H1 (cell line): ENCODE measurements around the gene IFNG-AS1. TPM values are rescaled to one million over a fixed set of nuclear protein-coding genes. Genes with fewer than 3 reads are reported as not detected.

Experiments
- BACH1 ChIP-seq: IDR thresholded peaks from 2 replicates; pipeline ENCODE4 v1.6.1; 2012; ENCODE audit warnings: low read length, improper control_type of control experiment
- CHD1 ChIP-seq: IDR thresholded peaks from 2 replicates; pipeline ENCODE4 v1.6.1; 2012; ENCODE audit warnings: low read depth, low read length, improper control_type of control experiment
- KDM4A ChIP-seq: IDR thresholded peaks from one replicate; pipeline ENCODE4 v1.7.1; 2012; ENCODE audit warnings: low read depth, mild to moderate bottlenecking, moderate library complexity, low read length, inconsistent platforms; ENCODE audit not compliant: severe bottlenecking
- SIRT6 ChIP-seq: IDR thresholded peaks from one replicate; pipeline ENCODE4 v1.7.1; 2012; ENCODE audit warnings: low read length, inconsistent platforms
- TEAD4 ChIP-seq: IDR thresholded peaks from 2 replicates; pipeline ENCODE4 v1.6.1; 2012; ENCODE audit warnings: low read depth, low read length, inconsistent platforms, mixed read lengths
- polyA plus RNA-seq, 7 experiments: library from polyadenylated mRNA; depleted of rRNA in 3 of 7; stranded (reverse) in 5 of 7; unstranded in 2 of 7; fragments of >200 nt in 5 of 7; fragments of 200-250 nt in 2 of 7; gene quantifications; 1 replicate in 5 of 7; 2 replicates in 1 of 7; 4 replicates in 1 of 7; pipeline versions ENCODE4 v1.2.1 to v1.2.3, GENCODE V29; 2011 to 2013; ENCODE audit warnings: missing spikeins in 2 of 7, mixed read lengths in 2 of 7
- total RNA-seq: library from RNA; stranded (reverse); fragmentation: NEBNext Ultra II Directional; extraction: Animal tissue kit (Norgen Biotek cat#: 25700); gene quantifications from 2 replicates; pipeline ENCODE4 v1.2.1, GENCODE V29; 2021

IFNG-AS1 gene
- total and polyA plus RNA-seq, 2 of the 8 experiments (the other 6 are each of a cell fraction or from before 2014, with no cell fraction given), result not detected

- TF ChIP-seq CHD1 (no peak), KDM4A (no peak), TEAD4 (no peak), BACH1 (no peak), SIRT6 (no peak)
Observed at GRCh38 chr12:68031174-68031573, 41.9 kb downstream of the IFNG-AS1 start (continued).
